NOMO-1 treated with dmso at 0.1 percent for 144 hours (cell line): Measurements from ENCODE around the gene LAT.
A peak's percentile ranks its signal among the peaks of the same experiment; 100 is the strongest.

Experiments
- DNase-seq: peaks from one replicate; lab custom pipeline; 2025; ENCODE audit not compliant: unreplicated experiment; lab: John Stamatoyannopoulos, UW

LAT gene

DNA sequence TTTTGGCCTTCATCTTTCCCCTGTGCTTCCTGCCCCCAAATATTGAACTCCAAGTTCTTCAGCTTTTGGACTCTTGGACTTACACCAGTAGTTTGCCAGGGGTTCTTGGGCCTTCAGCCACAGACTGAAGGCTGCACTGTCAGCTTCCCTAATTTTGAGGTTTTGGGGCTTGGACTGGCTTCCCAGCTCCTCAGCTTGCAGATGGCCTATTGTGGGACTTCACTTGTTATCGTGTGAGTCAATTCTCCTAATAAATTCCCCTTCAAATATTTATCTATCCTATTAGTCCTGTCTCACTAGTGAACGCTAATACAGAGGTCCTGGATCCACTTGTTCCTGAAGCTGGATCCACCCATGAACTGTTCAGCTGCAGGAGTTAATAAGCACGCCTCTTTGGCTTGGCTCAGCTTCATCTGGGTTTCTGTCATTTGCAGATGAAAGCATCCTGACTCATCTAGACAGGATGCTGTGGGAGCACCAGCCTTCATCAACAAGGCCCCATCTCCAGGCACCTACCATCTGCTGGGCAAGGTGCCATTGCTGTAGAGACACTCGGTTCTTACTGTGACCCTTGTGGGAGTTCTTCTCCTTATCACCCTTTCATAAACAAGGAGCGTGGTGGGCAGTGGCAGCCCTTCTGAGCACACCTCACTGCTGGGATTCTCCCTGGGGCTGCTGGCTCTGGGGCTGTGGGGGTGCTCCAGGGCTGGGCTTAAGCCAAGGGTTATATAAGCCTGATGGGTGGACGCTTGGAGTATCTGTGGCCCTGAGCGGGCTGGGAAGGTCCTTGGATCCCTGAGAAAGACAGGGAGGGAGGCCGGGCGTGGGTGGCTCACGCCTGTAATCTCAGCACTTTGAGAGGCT lies 23.1 kb downstream of the LAT start:
- DNase-seq, result no peak

DNA sequence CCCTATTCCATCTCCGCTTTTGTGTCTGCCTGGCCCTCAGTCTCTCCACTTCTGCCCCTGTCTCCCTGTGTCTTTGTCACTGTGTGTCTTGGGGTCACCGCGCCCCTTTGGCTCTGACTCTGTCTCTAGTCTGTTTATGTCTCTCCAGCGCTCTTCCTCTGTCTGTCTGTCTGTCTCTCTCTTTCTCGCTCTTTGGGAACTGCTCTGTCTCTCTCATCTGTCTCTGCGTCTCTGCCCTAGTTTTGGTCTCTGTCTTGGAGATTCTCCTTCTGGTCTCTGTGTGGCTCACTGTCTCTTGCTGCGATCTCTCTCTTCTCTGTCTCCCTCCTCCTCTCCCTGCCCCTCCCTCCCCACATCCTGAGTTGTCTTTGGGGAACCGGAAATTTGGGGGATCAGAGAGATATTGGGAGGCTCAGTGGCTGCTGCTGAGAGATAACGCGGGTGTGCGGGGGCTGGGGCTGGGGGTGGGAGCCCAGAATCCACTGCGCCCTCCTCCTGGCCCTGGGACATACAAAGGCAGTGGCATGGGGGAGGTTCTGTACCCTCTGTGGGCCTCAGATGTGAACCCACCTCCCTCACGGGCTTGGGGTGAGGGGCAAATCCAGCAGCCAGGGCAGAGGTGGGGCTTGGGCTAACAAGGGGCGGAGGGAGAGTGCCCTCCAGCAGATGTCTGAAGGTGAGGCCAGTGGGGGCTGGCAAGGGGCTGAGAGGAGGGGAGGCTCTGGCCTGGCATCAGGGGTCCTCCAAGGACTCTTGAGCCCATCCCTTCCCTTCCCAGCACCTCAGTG lies 24.4 kb downstream of the LAT start:
- no peak for DNase-seq

DNA sequence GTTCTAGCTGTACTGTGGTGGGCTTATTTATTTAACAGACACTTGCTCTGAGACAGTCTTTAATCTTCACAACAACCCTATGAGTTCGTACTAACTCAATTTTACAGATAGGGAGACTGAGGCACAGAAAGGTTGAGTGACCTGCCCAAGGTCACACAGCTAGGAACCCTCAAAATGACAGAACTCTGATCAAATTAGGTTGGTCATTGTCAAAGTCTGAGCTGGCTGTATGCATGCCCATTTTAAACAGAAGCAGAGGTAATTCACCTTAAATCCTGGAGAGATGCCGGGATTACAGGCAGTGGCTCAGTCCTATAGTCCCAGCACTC lies 24.9 kb downstream of the LAT start:
- no peak for DNase-seq

DNA sequence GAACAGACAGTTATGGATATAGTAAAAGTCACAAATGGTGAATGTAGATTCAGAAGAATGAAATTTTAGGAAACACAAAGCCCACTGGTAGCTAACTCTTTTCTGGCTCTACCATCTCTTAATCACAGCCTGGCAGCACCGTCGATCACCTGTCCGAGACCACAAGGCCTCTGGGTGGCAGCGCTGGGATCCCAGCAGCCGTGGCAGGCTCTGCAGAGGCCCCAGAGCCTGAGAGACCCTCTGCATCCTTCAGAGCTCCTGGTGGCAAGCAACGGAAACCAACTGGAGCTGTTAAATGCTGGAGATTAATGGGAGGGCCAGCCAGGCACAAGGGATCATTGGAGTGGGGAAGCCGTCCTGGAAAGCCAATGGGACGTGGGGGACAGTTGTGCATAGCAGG lies 26.3 kb downstream of the LAT start:
- no peak for DNase-seq

DNA sequence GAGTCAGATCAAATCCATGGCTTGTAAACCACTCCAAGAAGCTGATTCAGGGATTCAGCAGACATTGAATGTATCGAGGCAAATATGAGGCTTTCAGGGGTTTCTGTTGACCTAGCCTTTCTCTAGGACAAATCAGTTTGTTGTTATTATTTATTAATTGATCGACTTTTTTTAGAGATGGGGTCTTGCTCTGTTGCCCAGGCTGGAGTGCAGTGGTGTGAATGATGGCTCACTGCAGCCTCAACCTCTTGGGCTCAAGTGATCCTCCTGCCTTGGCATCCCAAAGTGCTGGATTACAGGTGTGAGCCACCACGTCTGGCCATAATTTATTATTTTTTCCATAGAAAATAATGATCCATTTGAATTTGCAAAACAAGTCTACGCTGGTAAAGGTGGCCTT lies 27.0 kb downstream of the LAT start:
- DNase-seq, result no peak

DNA sequence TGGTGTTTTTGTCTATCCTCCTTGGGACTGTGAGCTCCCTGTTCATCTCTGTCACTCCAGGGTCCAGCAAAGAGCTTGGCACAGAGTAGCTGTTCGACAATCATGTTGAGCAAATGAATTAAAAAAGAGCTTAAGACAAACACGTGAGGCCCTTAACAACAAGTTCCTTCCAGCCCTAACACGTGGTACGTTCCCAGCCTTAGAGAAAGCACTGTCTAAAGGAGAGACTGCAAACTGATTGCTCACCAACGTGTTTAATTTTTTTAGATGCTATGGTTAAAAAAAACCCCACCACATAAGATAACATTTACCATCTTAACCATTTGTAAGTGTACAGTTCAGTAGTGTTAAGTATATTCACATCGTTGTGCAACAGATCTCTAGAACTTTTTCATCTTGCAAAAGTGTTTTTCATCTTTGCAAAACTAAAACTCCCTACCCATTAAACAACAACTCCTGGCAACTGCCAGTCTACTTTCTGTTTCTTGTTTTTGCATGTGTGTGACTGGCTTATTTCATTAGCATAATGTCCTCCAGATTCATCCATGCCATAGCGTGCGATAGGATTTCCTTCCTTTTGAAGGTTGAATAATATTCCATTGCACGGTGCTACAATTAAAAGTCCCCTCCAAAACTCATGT lies 28.2 kb downstream of the LAT start:
- peak; percentile 27 for DNase-seq

DNA sequence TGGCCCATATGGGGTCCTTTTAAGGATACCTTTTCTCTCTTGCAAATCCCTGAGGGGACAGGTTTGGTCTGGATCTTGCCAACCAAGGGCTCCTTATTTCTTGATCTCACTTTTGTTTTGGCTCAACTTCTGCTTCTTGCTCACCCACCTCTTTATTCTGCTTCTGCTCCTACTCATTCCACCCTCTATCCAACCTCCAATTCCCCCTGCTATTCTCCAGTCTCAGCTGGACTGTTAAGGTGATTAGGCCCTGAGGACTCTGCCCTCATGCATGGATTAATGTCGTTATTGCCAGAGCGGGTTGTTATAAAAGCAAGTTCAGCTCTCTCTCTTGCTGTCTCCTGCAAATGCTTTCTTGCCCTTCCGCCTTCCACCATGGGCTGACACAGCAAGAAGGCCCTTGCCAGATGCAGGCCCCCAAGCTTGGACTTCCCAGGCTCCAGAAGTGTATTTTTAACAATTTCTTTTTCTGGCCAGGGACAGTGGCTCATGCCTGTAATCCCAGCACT lies 29.8 kb downstream of the LAT start:
- DNase-seq, result no peak

DNA sequence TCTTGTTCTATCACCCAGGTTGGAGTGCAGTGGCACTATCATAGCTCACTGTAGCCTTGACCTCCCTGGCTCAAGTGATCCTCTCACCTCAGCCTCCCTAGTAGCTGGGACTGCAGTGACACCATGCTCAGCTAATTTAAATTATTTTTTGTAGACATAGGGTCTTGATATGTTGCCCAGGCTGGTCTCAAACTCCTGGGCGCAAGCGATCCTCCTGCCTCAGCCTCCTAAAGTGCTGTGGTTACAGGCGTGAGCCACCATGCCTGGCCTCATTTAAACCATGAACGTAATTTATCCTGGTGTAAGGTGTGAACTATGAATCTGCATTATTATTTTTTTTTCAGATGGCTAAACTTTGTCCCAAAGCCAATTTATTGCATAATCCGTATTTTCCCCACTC lies 37.3 kb downstream of the LAT start:
- DNase-seq, result no peak

DNA sequence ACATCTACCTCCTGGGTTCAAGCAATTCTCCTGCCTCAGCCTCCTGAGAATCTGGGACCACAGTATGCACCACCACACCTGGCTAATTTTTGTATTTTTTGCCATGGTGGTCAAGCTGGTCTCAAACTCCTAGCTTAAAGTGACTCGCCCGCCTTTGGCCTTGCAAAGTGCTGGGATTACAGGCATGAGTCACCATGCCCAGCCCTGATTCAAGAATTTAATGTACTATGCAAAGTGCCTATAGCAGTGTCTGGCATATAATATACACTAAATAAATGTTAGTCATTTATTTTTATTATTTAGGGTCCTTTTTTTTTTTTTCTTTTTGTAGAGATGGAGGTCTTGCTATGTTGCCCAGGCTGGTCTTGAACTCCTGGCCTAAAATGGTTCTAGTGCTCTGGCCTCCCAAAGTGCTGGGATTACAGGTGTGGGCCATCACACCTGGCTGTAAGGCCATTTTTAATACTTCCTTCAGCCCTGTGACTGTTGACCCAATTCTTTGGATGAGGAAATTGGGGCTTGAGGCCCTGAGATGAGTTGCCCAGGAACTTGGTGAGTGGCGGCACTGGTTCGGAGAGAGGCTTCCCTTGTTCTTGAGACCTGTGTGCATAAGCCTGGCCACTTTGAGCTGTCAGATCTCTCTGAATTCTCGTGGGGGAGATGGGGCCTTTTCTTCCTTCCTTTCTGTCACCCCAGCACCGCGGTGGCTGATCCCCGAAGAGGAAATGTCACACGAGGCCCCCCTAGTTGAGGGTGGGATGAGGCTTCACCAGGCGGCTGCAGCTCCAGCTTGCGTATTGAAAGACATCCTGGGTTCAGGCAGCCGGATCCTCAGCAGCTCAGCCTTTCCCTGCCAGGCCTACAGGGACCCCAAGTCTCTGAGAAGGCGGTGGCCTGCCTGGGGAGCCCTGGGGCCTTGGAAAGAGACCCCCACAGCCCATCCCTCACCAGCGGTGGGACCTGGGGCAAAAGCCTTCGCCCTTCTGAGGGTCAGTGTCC lies 38.7 kb downstream of the LAT start:
- DNase-seq, result no peak

DNA sequence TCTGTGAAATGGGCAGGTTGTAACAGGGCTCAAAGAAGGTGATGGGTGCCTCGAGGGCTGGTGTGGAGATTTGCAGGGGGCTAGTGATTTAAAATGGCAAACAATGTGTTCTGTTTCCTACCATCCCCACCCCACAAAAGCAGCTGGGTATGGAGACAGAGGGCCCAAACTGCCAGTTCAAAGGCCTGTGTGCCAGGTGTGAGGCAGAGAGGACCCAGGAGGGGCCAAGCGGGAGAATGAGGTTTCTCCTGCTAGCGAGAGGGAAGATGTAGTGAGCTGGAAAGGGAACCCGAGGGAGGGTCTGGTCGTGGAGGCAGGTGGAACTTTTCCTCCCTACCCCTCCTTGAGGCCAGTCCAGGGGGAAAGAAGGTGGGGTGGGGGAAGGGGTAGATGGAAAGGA lies 39.4 kb downstream of the LAT start:
- DNase-seq, result no peak

DNA sequence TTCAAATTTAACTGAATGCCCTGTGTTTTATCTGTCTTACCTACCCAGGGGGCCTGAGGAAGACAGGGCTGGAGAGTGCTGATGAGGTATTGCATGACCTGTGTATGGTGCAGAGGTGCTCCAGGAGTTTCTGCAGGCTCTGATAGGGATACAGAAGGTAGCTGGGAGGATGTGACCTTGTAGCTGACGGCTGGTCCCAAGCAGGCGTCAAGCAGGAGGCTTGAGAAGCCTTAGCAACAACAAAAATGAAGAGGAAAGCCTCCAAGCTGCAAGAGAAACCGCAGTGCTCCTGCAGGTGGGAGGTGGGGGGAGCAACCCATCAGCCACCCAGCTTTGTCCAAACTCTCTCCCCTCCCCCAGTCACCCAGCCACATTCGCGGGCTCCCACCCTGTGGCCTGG lies 40.4 kb downstream of the LAT start:
- DNase-seq, result no peak

DNA sequence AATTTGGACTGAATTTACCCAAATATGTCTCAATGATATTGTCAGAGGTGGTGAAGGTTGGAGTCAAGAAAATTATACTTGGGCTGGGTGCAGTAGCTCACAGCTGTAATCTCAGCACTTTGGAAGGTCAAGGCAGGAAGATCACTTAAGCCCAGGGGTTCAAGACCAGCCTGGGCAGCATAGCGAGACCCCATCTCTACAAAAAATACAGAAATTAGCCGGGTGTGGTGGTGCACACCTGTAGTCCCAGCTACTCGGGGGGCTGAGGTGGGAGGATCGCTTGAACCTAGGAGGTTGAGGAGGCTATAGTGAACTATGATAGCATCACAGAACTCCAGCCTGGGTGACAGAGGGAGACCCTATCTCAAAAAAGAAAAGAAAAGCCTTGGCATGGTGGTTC lies 40.9 kb downstream of the LAT start:
- DNase-seq, result no peak

DNA sequence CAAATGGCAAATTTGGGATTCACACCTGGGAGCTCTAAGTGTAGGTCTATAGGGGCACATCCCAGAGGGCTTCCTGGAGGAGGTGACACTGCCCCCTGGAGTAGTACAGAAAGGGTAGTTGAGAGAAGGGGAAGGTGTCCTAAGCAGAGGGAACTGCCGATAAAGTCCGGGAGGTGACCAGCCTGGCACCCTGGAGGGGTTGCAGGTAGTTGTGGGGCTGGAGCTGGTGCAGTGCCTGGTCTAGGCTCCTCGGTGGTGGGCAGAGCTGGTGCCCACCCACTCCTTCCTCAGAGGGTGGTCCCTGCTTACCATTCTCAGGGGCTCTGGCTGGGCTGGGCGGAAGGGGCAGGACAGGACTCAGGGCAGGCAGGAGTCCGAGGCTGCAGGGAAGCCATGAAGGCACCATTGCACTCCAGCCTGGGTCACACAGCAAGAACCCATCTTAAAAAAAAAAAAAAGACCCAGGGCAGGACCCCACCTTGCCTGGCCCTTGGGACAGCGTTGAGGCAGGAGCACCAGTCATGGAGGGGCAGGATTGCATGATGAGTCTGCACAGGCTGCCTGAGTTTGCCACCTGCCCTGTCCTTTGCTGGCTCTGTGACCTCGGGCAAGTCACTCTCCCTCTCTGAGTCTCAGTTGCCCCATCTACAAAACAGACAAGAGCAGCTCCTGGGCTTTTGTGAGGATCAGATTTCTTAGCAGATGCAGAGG lies 43.8 kb downstream of the LAT start:
- no peak for DNase-seq

DNA sequence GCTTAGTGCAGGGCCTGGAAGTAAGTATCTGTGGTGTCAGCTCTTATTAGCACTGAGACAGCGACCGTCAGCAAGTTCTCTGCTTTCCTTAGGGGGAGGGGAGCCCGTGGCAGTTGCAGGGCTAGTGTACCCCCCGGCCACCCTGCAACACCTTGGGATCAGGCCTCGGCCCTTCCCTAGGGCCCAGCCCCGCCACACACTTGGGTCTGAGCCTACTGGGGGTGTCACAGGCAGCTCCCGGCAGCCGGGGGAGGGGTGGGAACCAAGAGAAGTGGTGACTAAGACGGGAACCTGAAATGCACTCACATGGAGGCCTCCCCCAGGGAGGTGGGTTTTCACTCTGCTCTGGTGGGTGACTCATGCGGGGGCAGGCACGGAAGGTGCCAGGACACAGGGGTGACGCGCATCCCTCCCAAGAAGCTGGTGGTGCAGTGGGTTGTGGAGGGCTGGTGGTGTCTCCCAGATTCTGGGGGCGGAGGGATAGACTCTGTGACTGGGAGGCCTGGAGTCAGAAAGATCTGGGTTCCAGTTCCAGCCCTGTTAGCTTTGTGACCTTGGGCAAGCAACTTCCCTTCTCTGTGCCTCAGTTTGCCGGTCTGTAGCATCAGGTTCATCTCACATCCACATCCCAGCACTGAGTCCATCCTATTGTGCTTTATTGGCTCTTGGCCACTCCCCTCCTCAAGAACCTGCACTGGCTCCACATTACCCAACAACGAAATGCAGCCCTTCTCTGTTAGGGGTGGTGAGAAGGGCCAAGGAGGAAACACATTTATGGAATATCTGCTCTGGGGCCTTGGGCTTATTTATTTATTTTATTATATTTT lies 44.5 kb downstream of the LAT start:
- DNase-seq, result no peak

DNA sequence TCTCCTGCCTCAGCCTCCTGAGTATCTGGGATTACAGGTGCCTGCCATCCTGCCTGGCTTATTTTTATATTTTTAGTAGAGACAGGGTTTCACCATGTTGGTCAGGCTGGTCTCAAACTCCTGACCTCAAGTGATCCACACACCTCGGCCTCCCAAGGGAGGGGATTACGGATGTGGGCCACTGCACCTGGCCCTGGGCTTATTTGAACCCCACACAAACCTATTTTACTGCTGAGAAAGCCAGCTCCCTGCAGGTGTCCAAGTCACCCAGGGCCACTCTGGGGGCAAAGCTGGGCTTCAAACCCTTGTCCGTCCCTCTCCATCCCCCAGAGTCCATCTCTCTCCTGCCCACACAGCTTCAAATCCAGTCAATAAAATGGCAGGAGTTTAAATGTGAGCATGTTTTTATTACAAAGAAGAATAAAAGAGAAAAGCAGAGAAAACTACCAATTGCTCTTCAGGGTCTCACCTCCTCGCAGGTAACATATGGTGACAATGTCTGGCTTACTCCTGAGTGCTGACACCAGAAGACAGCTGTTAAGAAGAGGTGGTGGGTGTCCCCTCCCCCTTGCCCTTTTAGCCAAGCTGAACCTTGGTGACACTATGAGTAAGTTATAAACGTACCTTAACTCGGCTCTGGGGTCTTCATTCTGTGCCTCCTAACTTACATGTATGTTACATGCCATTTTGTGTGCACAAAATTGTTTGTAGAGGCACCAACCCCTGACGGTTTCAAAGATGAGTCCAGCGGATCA lies 45.4 kb downstream of the LAT start:
- DNase-seq, result no peak
